NT2/D1 (cell line): ENCODE data around the gene CASK.

Experiments
- SUZ12 ChIP-seq: IDR thresholded peaks from 2 replicates; pipeline ENCODE4 v1.6.1; 2011; ENCODE audit not compliant: insufficient read length, insufficient read depth; ENCODE audit errors: extremely low read depth
- YY1 ChIP-seq: IDR thresholded peaks from 2 replicates; pipeline ENCODE4 v1.6.1; 2011; ENCODE audit not compliant: insufficient read length, insufficient read depth
- ZNF274 ChIP-seq: IDR thresholded peaks from 2 replicates; pipeline ENCODE4 v1.6.1; 2011; ENCODE audit warnings: mild to moderate bottlenecking, low read depth, low read length

DNA sequence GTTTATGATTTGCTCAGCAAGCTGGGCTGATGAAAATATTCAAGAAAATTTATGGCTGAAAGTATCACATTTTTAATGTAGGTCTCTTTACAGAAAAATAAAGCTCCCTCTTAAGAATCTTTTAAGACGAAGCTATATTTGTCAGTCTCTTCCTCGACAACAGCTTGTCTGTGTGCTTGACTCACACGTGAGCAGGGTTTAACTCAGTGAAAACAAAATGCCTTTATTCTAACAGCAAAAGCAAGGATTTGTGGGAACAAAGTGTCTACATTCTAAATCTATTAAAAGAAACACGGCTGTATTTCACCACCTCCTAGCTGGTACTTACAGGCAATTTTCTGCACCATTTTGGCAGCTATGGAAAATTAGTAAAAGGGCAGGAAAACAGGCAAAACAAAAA, 400.7 kb downstream of the CASK start:
- no peak for TF ChIP-seq ZNF274
- TF ChIP-seq SUZ12: no peak
- no peak for TF ChIP-seq YY1
